Measurements from ENCODE around the gene PTPRD.

Gene PTPRD

GRCh38 chr9:10235376-10235775, 377.4 kb downstream of the PTPRD start:
- TF ChIP-seq, protein P1, sequence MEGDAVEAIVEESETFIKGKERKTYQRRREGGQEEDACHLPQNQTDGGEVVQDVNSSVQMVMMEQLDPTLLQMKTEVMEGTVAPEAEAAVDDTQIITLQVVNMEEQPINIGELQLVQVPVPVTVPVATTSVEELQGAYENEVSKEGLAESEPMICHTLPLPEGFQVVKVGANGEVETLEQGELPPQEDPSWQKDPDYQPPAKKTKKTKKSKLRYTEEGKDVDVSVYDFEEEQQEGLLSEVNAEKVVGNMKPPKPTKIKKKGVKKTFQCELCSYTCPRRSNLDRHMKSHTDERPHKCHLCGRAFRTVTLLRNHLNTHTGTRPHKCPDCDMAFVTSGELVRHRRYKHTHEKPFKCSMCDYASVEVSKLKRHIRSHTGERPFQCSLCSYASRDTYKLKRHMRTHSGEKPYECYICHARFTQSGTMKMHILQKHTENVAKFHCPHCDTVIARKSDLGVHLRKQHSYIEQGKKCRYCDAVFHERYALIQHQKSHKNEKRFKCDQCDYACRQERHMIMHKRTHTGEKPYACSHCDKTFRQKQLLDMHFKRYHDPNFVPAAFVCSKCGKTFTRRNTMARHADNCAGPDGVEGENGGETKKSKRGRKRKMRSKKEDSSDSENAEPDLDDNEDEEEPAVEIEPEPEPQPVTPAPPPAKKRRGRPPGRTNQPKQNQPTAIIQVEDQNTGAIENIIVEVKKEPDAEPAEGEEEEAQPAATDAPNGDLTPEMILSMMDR (IDR thresholded peaks at IDR 0.05; ENCODE audit: insufficient read depth, low read depth, low read length, missing control alignments): no peak
- no peak overlapping the region for H3K4me3 ChIP-seq (ENCODE audit: low read length)
- DNase-seq (ENCODE audit: low read depth): peak; percentile 2

GRCh38 chr9:10232352-10232930, 380.4 kb downstream of the PTPRD start:
- TF ChIP-seq, protein P1 (IDR thresholded peaks at IDR 0.05; ENCODE audit: insufficient read depth, low read depth, low read length, missing control alignments): peak; percentile 51
- DNase-seq (ENCODE audit: low read depth): peak; percentile 41

GRCh38 chr9:10230512-10230911, 382.3 kb downstream of the PTPRD start:
- no peak for DNase-seq (ENCODE audit: low read depth)
- H3K4me3 ChIP-seq (ENCODE audit: low read length): no peak overlapping the region
- TF ChIP-seq, protein P1 (IDR thresholded peaks at IDR 0.05; ENCODE audit: insufficient read depth, low read depth, low read length, missing control alignments): no peak

More at GRCh38 chr9:10232352-10232930, 380.4 kb downstream of the PTPRD start:
- H3K4me3 ChIP-seq (ENCODE audit: low read length): no peak overlapping the region

GRCh38 chr9:10228082-10228481, 384.7 kb downstream of the PTPRD start:
- TF ChIP-seq, protein P1 (IDR thresholded peaks at IDR 0.05; ENCODE audit: insufficient read depth, low read depth, low read length, missing control alignments): no peak
- no peak for DNase-seq (ENCODE audit: low read depth)
- no peak overlapping the region for H3K4me3 ChIP-seq (ENCODE audit: low read length)

GRCh38 chr9:10226996-10227395, 385.8 kb downstream of the PTPRD start:
- TF ChIP-seq, protein P1 (IDR thresholded peaks at IDR 0.05; ENCODE audit: insufficient read depth, low read depth, low read length, missing control alignments): no peak
- DNase-seq (ENCODE audit: low read depth): peak; percentile 51
- H3K4me3 ChIP-seq (ENCODE audit: low read length): no peak overlapping the region

- TF ChIP-seq, protein P1 (IDR thresholded peaks at IDR 0.05; ENCODE audit: insufficient read depth, low read depth, low read length, missing control alignments): no peak
- no peak overlapping the region for H3K4me3 ChIP-seq (ENCODE audit: low read length)
- DNase-seq (ENCODE audit: low read depth): no peak
Observed at GRCh38 chr9:10212702-10213101, 400.1 kb downstream of the PTPRD start.

DNA sequence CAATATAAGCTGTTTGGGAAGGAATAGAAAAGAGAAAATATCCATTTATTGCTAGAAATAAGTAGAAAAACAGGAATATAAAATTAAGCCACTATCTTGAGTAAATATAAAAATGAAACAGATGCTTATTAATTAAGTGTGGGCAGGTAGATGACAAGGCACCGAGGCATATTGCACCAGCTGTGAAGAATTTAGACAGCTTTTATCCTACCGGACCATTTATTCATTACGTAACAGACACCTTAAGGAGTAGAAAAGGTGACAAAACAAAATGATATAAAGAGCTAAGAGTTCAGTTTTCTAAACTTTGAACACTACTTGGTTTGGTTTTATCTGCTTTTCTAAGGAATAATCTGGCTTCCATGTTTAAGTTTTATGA, 404.1 kb downstream of the PTPRD start:
- no peak for DNase-seq (ENCODE audit: low read depth)
- H3K4me3 ChIP-seq (ENCODE audit: low read length): peak overlapping the region; percentile 27
- TF ChIP-seq, protein P1 (IDR thresholded peaks at IDR 0.05; ENCODE audit: insufficient read depth, low read depth, low read length, missing control alignments): no peak

Measured in epithelial cell of esophagus (primary cell).